ENCODE measurements around the gene ADGRV1. TPM values are rescaled to one million over a fixed set of nuclear protein-coding genes. Genes with fewer than 3 reads are reported as not detected.

Gene ADGRV1
- polyA plus RNA-seq, 3 donors = 0.18 to 0.33 TPM; not detected in 1

GRCh38 chr5:90675222-90675621 is 116.6 kb downstream of the ADGRV1 start:
- H3K4me1 Mint-ChIP-seq = no peaks in the 10 kb centered on the region
- no peak for TF ChIP-seq CTCF (IDR thresholded peaks at IDR 0.05)
- H2AFZ ChIP-seq (ENCODE audit: insufficient read depth, low read depth, low read length, poor library complexity, severe bottlenecking) = no peak overlapping the region
- H3K27ac Mint-ChIP-seq = no peak overlapping the region
- 100% methylated on average over 2 of the region's 8 CpGs for WGBS (ENCODE audit: insufficient coverage)
- no peaks in the 10 kb centered on the region for H3K27me3 ChIP-seq (ENCODE audit: control insufficient read depth in 2 of 2, insufficient read depth in 2 of 2, low read length in 2 of 2)
- DNase-seq = no peak
- intact Hi-C loops (cut with micrococcal nuclease) = no loop called here
- no peak overlapping the region for H3K9ac ChIP-seq (ENCODE audit: insufficient read depth, low read length, poor library complexity, severe bottlenecking)
- no peaks in the 10 kb centered on the region for H3K4me1 ChIP-seq (ENCODE audit: control insufficient read depth in 1 of 2, insufficient read depth in 2 of 2, low read length in 2 of 2)
- H3K9me3 ChIP-seq (replicated peaks in 1 of 2; ENCODE audit: control insufficient read depth in 1 of 2, insufficient read depth in 1 of 2, low read length in 2 of 2) = no peaks in the 10 kb centered on the region
- H3K9me3 Mint-ChIP-seq = peaks cover 0 to under 1% (median 0%) of the 10 kb centered on the region in 7 donors
- no peaks in the 10 kb centered on the region for H3K36me3 ChIP-seq (replicated peaks in 1 of 2; ENCODE audit: control insufficient read depth in 1 of 2, insufficient read depth in 2 of 2, low read length in 2 of 2)
- no peaks in the 10 kb centered on the region for H3K36me3 Mint-ChIP-seq
- no peaks in the 10 kb centered on the region for H3K27me3 Mint-ChIP-seq (ENCODE audit: low read depth in 3 of 3)
- H3K4me2 ChIP-seq (replicated peaks; ENCODE audit: extremely low read depth, low read length, poor library complexity, severe bottlenecking) = no peak overlapping the region
- H3K4me3 ChIP-seq (replicated peaks in 1 of 3; ENCODE audit: low read depth in 2 of 3, low read length in 3 of 3) = no peak overlapping the region
- H3K79me2 ChIP-seq (ENCODE audit: insufficient read depth, low read length) = no peaks in the 10 kb centered on the region
- no peaks in the 10 kb centered on the region for H4K20me1 ChIP-seq (ENCODE audit: insufficient read depth, low read length)
- H3K4me3 Mint-ChIP-seq = no peak overlapping the region
- H3K27ac ChIP-seq (ENCODE audit: low read depth in 1 of 2, low read length in 2 of 2) = no peak overlapping the region

GRCh38 chr5:90680921-90681563 is 122.4 kb downstream of the ADGRV1 start:
- Histone ChIP-seq H3K4me1 (ENCODE audit: control insufficient read depth in 1 of 2, insufficient read depth in 2 of 2, low read length in 2 of 2) (no peaks in the 10 kb centered on the region), H3K4me2 (replicated peaks; ENCODE audit: extremely low read depth, low read length, poor library complexity, severe bottlenecking) (no peak overlapping the region), H3K79me2 (ENCODE audit: insufficient read depth, low read length) (no peaks in the 10 kb centered on the region), H2AFZ (ENCODE audit: insufficient read depth, low read depth, low read length, poor library complexity, severe bottlenecking) (no peak overlapping the region), H3K9ac (ENCODE audit: insufficient read depth, low read length, poor library complexity, severe bottlenecking) (no peak overlapping the region), H4K20me1 (ENCODE audit: insufficient read depth, low read length) (no peaks in the 10 kb centered on the region), H3K9me3 (replicated peaks in 1 of 2; ENCODE audit: control insufficient read depth in 1 of 2, insufficient read depth in 1 of 2, low read length in 2 of 2) (no peaks in the 10 kb centered on the region), H3K27ac (ENCODE audit: low read depth in 1 of 2, low read length in 2 of 2) (no peak overlapping the region), H3K27me3 (ENCODE audit: control insufficient read depth in 2 of 2, insufficient read depth in 2 of 2, low read length in 2 of 2) (no peaks in the 10 kb centered on the region), H3K4me3 (replicated peaks in 1 of 3; ENCODE audit: low read depth in 2 of 3, low read length in 3 of 3) (no peak overlapping the region), H3K36me3 (replicated peaks in 1 of 2; ENCODE audit: control insufficient read depth in 1 of 2, insufficient read depth in 2 of 2, low read length in 2 of 2) (no peaks in the 10 kb centered on the region)
- no peak for TF ChIP-seq CTCF (IDR thresholded peaks at IDR 0.05)
- Mint-ChIP-seq H3K36me3 (no peaks in the 10 kb centered on the region), H3K4me3 (no peak overlapping the region), H3K27me3 (ENCODE audit: low read depth in 3 of 3) (no peaks in the 10 kb centered on the region), H3K27ac (no peak overlapping the region), H3K9me3 (peaks cover 0 to 2% (median 0%) of the 10 kb centered on the region in 7 donors), H3K4me1 (no peaks in the 10 kb centered on the region)
- no peak for DNase-seq
- intact Hi-C loops (cut with micrococcal nuclease) = no loop called here
- no CpG with 5 or more reads among the region's 4 CpGs for WGBS (ENCODE audit: insufficient coverage)

Measured in CD14-positive monocyte (primary cell).